ENCODE results near the gene DCAF8L2.

GRCh38 chrX:27735914-27736313, 145.8 kb downstream of the DCAF8L2 start:
- TF ChIP-seq CTCF (conservative IDR thresholded peaks at IDR 0.05) (no peak), EZH2 (IDR thresholded peaks at IDR 0.05; ENCODE audit: low read depth) (no peak)

All from PC-9 (cell line).